T-helper 17 cell (primary cell): ENCODE data around the gene MAGEB17. TPM values are rescaled to one million over a fixed set of nuclear protein-coding genes. Genes with fewer than 3 reads are reported as not detected.
"Not testable (repeated sequence)": the region's sequence is repeated elsewhere in the genome, so short reads cannot be mapped to it uniquely, and the experiment has no call there.

Experiments used
- ATAC-seq: fragments of 150-1000 bp; cut with Tn5 transposase; 2 replicates; pipeline ENCODE4 v1.10.0; 2021; ENCODE audit warnings: mild to moderate bottlenecking, moderate library complexity
- DNase-seq, 3 donors: peaks; one replicate each; pipeline versions ENCODE4 v3.0.0 to v3.0.0-alpha.2; 2020 to 2021
- H3K9me3 ChIP-seq: one replicate; pipeline ENCODE4 v1.7.0; 2013; ENCODE audit warnings: low read length, mild to moderate bottlenecking; ENCODE audit not compliant: control insufficient read depth, poor library complexity, severe bottlenecking
- H3K27ac Mint-ChIP-seq: one replicate; pipeline ENCODE4 v1.8.0; 2022; ENCODE audit warnings: mild to moderate bottlenecking, moderate library complexity, mixed read lengths
- H3K27me3 Mint-ChIP-seq: one replicate; pipeline ENCODE4 v1.8.0; 2022; ENCODE audit warnings: mixed read lengths
- H3K36me3 Mint-ChIP-seq: one replicate; pipeline ENCODE4 v1.8.0; 2022; ENCODE audit warnings: low read depth, mixed read lengths
- H3K4me1 Mint-ChIP-seq: one replicate; pipeline ENCODE4 v1.8.0; 2022; ENCODE audit warnings: mild to moderate bottlenecking, mixed read lengths
- H3K4me3 Mint-ChIP-seq: one replicate; pipeline ENCODE4 v1.8.0; 2022; ENCODE audit warnings: mild to moderate bottlenecking, moderate library complexity, mixed read lengths
- total RNA-seq, 4 donors: library from RNA in 2 of 4; stranded (reverse) in 2 of 4; gene quantifications; one replicate each; pipeline ENCODE4 v1.2.3 and lab custom pipeline; 2022 to 2026

The MAGEB17 gene
- total RNA-seq, 2 donors from 2014 or later: not detected

- Mint-ChIP-seq H3K4me3 (no peak overlapping the region), H3K27ac (no peak overlapping the region), H3K27me3 (peaks cover 13% of the 10 kb centered on the region), H3K4me1 (no peaks in the 10 kb centered on the region), H3K36me3 (no peaks in the 10 kb centered on the region)
- no peak for ATAC-seq
- H3K9me3 ChIP-seq: no peaks in the 10 kb centered on the region
- no peak for DNase-seq
Measured at GRCh38 chrX:16171039-16171438, 3.8 kb downstream of the MAGEB17 start.

- H3K36me3 Mint-ChIP-seq: no peaks in the 10 kb centered on the region
- H3K9me3 ChIP-seq: no peaks in the 10 kb centered on the region
- H3K27ac Mint-ChIP-seq: no peak overlapping the region
- no peak overlapping the region for H3K4me3 Mint-ChIP-seq
- DNase-seq: no peak
- peaks cover 7% of the 10 kb centered on the region for H3K27me3 Mint-ChIP-seq
- no peaks in the 10 kb centered on the region for H3K4me1 Mint-ChIP-seq
- no peak for ATAC-seq
Measured at GRCh38 chrX:16171944-16172343, 4.7 kb downstream of the MAGEB17 start.

GRCh38 chrX:16172391-16172790 lies 5.1 kb downstream of the MAGEB17 start:
- no peaks in the 10 kb centered on the region for H3K9me3 ChIP-seq
- no peaks in the 10 kb centered on the region for H3K36me3 Mint-ChIP-seq
- no peak overlapping the region for H3K27ac Mint-ChIP-seq
- ATAC-seq: no peak
- H3K4me3 Mint-ChIP-seq: no peak overlapping the region
- peaks cover 7% of the 10 kb centered on the region for H3K27me3 Mint-ChIP-seq
- DNase-seq: no peak
- no peaks in the 10 kb centered on the region for H3K4me1 Mint-ChIP-seq

GRCh38 chrX:16175329-16176061 lies 8.2 kb downstream of the MAGEB17 start:
- no peaks in the 10 kb centered on the region for H3K9me3 ChIP-seq
- no peaks in the 10 kb centered on the region for H3K4me1 Mint-ChIP-seq
- no peak overlapping the region for H3K27ac Mint-ChIP-seq
- DNase-seq: no peak
- no peaks in the 10 kb centered on the region for H3K27me3 Mint-ChIP-seq
- ATAC-seq: no peak
- H3K36me3 Mint-ChIP-seq: no peaks in the 10 kb centered on the region
- no peak overlapping the region for H3K4me3 Mint-ChIP-seq

GRCh38 chrX:16177260-16177659 lies 10.0 kb downstream of the MAGEB17 start:
- DNase-seq: no peak
- no peaks in the 10 kb centered on the region for H3K9me3 ChIP-seq
- Mint-ChIP-seq H3K4me3 (no peak overlapping the region), H3K27me3 (no peaks in the 10 kb centered on the region), H3K4me1 (no peaks in the 10 kb centered on the region), H3K27ac (no peak overlapping the region), H3K36me3 (peaks cover 3% of the 10 kb centered on the region)
- ATAC-seq: no peak

GRCh38 chrX:16183843-16184242 lies 16.6 kb downstream of the MAGEB17 start:
- H3K27me3 Mint-ChIP-seq: peaks cover 13% of the 10 kb centered on the region
- DNase-seq, H3K27ac Mint-ChIP-seq, H3K36me3 Mint-ChIP-seq, H3K4me1 Mint-ChIP-seq, ATAC-seq, H3K9me3 ChIP-seq, H3K4me3 Mint-ChIP-seq: not testable (repeated sequence)

GRCh38 chrX:16185725-16186136 lies 18.4 kb downstream of the MAGEB17 start:
- H3K36me3 Mint-ChIP-seq: peaks cover 3% of the 10 kb centered on the region
- peaks cover 3% of the 10 kb centered on the region for H3K4me1 Mint-ChIP-seq
- H3K4me3 Mint-ChIP-seq: no peak overlapping the region
- peaks cover 18% of the 10 kb centered on the region for H3K27me3 Mint-ChIP-seq
- DNase-seq (no peak), ATAC-seq (no peak)
- H3K9me3 ChIP-seq: no peaks in the 10 kb centered on the region
- H3K27ac Mint-ChIP-seq: no peak overlapping the region

- no peak for ATAC-seq
- H3K4me1 Mint-ChIP-seq: peaks cover 3% of the 10 kb centered on the region
- DNase-seq: no peak
- H3K9me3 ChIP-seq: no peaks in the 10 kb centered on the region
- no peak overlapping the region for H3K27ac Mint-ChIP-seq
- H3K36me3 Mint-ChIP-seq: peaks cover 1% of the 10 kb centered on the region
- no peak overlapping the region for H3K4me3 Mint-ChIP-seq
- H3K27me3 Mint-ChIP-seq: peaks cover 18% of the 10 kb centered on the region
Measured at GRCh38 chrX:16186380-16187007, 19.2 kb downstream of the MAGEB17 start.

- no peak overlapping the region for H3K4me3 Mint-ChIP-seq
- DNase-seq (no peak), ATAC-seq (no peak)
Measured at GRCh38 chrX:16187024-16187760, 19.9 kb downstream of the MAGEB17 start.

GRCh38 chrX:16188687-16189086 lies 21.4 kb downstream of the MAGEB17 start:
- ATAC-seq (no peak), DNase-seq (no peak)
- Mint-ChIP-seq H3K4me1 (peaks cover 3% of the 10 kb centered on the region), H3K27me3 (peaks cover 9% of the 10 kb centered on the region), H3K4me3 (no peak overlapping the region), H3K27ac (no peak overlapping the region), H3K36me3 (no peaks in the 10 kb centered on the region)
- no peaks in the 10 kb centered on the region for H3K9me3 ChIP-seq

More at GRCh38 chrX:16187024-16187760, 19.9 kb downstream of the MAGEB17 start:
- Mint-ChIP-seq H3K4me1 (peaks cover 3% of the 10 kb centered on the region), H3K27ac (no peak overlapping the region), H3K36me3 (no peaks in the 10 kb centered on the region), H3K27me3 (peaks cover 18% of the 10 kb centered on the region)
- H3K9me3 ChIP-seq: no peaks in the 10 kb centered on the region

GRCh38 chrX:16191605-16192004 lies 24.3 kb downstream of the MAGEB17 start:
- H3K9me3 ChIP-seq: no peaks in the 10 kb centered on the region
- H3K4me1 Mint-ChIP-seq: no peaks in the 10 kb centered on the region
- no peaks in the 10 kb centered on the region for H3K36me3 Mint-ChIP-seq
- ATAC-seq (no peak), DNase-seq (no peak)
- H3K27ac Mint-ChIP-seq: no peak overlapping the region
- no peak overlapping the region for H3K4me3 Mint-ChIP-seq
- peaks cover 8% of the 10 kb centered on the region for H3K27me3 Mint-ChIP-seq

GRCh38 chrX:16196829-16197228 lies 29.5 kb downstream of the MAGEB17 start:
- Mint-ChIP-seq H3K27me3 (peaks cover 25% of the 10 kb centered on the region), H3K27ac (no peak overlapping the region), H3K4me3 (no peak overlapping the region), H3K4me1 (peaks cover 2% of the 10 kb centered on the region), H3K36me3 (no peaks in the 10 kb centered on the region)
- DNase-seq (no peak), ATAC-seq (no peak)
- H3K9me3 ChIP-seq: no peaks in the 10 kb centered on the region

- Mint-ChIP-seq H3K27ac (no peak overlapping the region), H3K36me3 (no peaks in the 10 kb centered on the region), H3K4me3 (no peak overlapping the region), H3K4me1 (peaks cover 2% of the 10 kb centered on the region), H3K27me3 (peaks cover 25% of the 10 kb centered on the region)
- no peak for ATAC-seq
- H3K9me3 ChIP-seq: no peaks in the 10 kb centered on the region
- DNase-seq: no peak
Measured at GRCh38 chrX:16199343-16199742, 32.1 kb downstream of the MAGEB17 start.
